ENCODE results near the gene LASP1NB.
"Not testable (repeated sequence)": the region's sequence is repeated elsewhere in the genome, so short reads cannot be mapped to it uniquely, and the experiment has no call there.

The LASP1NB gene

DNA sequence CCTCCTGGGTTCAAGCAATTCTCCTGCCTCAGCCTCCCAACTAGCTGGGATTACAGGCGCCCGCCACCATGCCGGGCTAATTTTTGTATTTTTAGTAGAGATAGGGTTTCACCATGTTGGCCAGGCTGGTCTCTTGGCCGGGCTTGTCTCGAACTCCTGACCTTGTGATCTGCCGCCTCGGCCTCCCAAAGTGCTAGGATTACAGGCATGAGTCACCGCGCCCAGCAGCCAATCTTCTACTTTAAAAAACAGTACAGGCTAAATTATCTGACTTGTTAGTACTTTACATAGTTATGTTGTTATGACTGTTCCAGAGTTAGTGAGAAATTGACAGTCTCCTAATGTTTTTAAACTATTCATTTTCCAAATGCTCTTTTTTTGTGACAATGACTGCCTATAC lies 8.5 kb downstream of the LASP1NB start:
- H4K20me1 ChIP-seq (ENCODE audit: insufficient read depth, low read length); H3K9ac ChIP-seq (ENCODE audit: insufficient read depth, low read depth, low read length); intact Hi-C loops (cut with micrococcal nuclease; ENCODE audit: unreplicated experiment); H3K79me2 ChIP-seq (ENCODE audit: insufficient read depth, low read length); H3K9me3 ChIP-seq (ENCODE audit: low read length); DNase-seq (ENCODE audit: low spot score); H3K4me3 ChIP-seq (replicated peaks in 1 of 3; ENCODE audit: insufficient read depth in 1 of 3, low read depth in 2 of 3, low read length in 3 of 3); H3K27me3 ChIP-seq (ENCODE audit: control insufficient read depth in 1 of 2, insufficient read depth in 2 of 2, low read length in 2 of 2); H3K27ac ChIP-seq (ENCODE audit: extremely low read length, insufficient read depth, low read length); H3K36me3 ChIP-seq (replicated peaks in 1 of 2; ENCODE audit: control insufficient read depth in 1 of 2, insufficient read depth in 2 of 2, low read length in 2 of 2); ATAC-seq; POLR2A ChIA-PET; in situ Hi-C loops (cut with HindIII; ENCODE audit: extremely low pct_ligation_motif_present, low pct_unique_long_range_greater_than_20kb); H2AFZ ChIP-seq (ENCODE audit: low read length); H3K4me2 ChIP-seq (ENCODE audit: low read depth, low read length); CTCF ChIA-PET (ENCODE audit: low intra/inter-chr PET ratio, low total read pairs); BruUV-seq (replicated peaks); FAIRE-seq: not testable (repeated sequence)
- 55% methylated on average over 9 of the region's 9 CpGs for WGBS (ENCODE audit: low lambda C conversion rate)
- peaks cover 11% of the 10 kb centered on the region for H3K4me1 ChIP-seq (ENCODE audit: insufficient read depth, low read length)

- no TSS peak for BruUV-seq (replicated peaks)
- in situ Hi-C loops (cut with HindIII; ENCODE audit: extremely low pct_ligation_motif_present, low pct_unique_long_range_greater_than_20kb): no loop called here
- H2AFZ ChIP-seq (ENCODE audit: low read length): no peak overlapping the region
- no peak for TF ChIP-seq MXI1 (IDR thresholded peaks at IDR 0.05; ENCODE audit: borderline replicate concordance, low read depth, low read length)
- TF ChIP-seq MYNN (CRISPR knock-in tag; IDR thresholded peaks at IDR 0.05; ENCODE audit: low read depth): no peak
- TF ChIP-seq TAF1 (CRISPR knock-in tag; IDR thresholded peaks at IDR 0.05): no peak
- no peak for TF ChIP-seq ZBTB14 (CRISPR knock-in tag; IDR thresholded peaks at IDR 0.05)
- TF ChIP-seq TCF12 (IDR thresholded peaks at IDR 0.05): no peak
- TF ChIP-seq TCF12 (CRISPR knock-in tag; IDR thresholded peaks at IDR 0.05): no peak
- TF ChIP-seq THAP11 (CRISPR knock-in tag; IDR thresholded peaks at IDR 0.05): no peak
- no peak for TF ChIP-seq ZNF446 (CRISPR knock-in tag; IDR thresholded peaks at IDR 0.05)
- TF ChIP-seq CREB1 (IDR thresholded peaks at IDR 0.05): no peak
- TF ChIP-seq CREB1 (CRISPR knock-in tag; IDR thresholded peaks at IDR 0.05): no peak
- no peak for TF ChIP-seq HNRNPK (IDR thresholded peaks at IDR 0.05; ENCODE audit: low read depth, low read length, poor library complexity, severe bottlenecking)
- no peak for TF ChIP-seq ZNF775 (CRISPR knock-in tag; IDR thresholded peaks at IDR 0.05; ENCODE audit: borderline replicate concordance)
- no peak for TF ChIP-seq E2F1 (CRISPR knock-in tag; IDR thresholded peaks at IDR 0.05)
- TF ChIP-seq SALL2 (CRISPR knock-in tag; IDR thresholded peaks at IDR 0.05): no peak
- TF ChIP-seq ZNF468 (CRISPR knock-in tag; IDR thresholded peaks at IDR 0.05): no peak
- TF ChIP-seq TFE3 (CRISPR knock-in tag; IDR thresholded peaks at IDR 0.05): no peak
- TF ChIP-seq KAT2B (IDR thresholded peaks at IDR 0.05; ENCODE audit: borderline replicate concordance, low read depth, low read length): no peak
- no peak for TF ChIP-seq ZNF589 (CRISPR knock-in tag; conservative IDR thresholded peaks at IDR 0.05)
- no peak for TF ChIP-seq CEBPG (CRISPR knock-in tag; IDR thresholded peaks at IDR 0.05)
These were observed 14.6 kb downstream of the LASP1NB start for GRCh38 chr17:38939987-38940386.

More at GRCh38 chr17:38939987-38940386, 14.6 kb downstream of the LASP1NB start:
- no peaks in the 10 kb centered on the region for H3K36me3 ChIP-seq (replicated peaks in 1 of 2; ENCODE audit: control insufficient read depth in 1 of 2, insufficient read depth in 2 of 2, low read length in 2 of 2)
- CTCF ChIA-PET (ENCODE audit: low intra/inter-chr PET ratio, low total read pairs): no interaction called here
- POLR2A ChIA-PET: interaction anchor here (0.6 kb wide), 2 partner anchors 23 to 112 kb away, joined by 3 read pairs; no protein-coding TSS in a partner anchor
- H3K4me1 ChIP-seq (ENCODE audit: insufficient read depth, low read length): 0 out of 2 replicates have a peak, but pooled peaks cover 4% of the 10 kb centered on the region
- FAIRE-seq: no peak
- intact Hi-C loops (cut with micrococcal nuclease; ENCODE audit: unreplicated experiment): no loop called here
- H3K9me3 ChIP-seq (ENCODE audit: low read length): no peaks in the 10 kb centered on the region
- no peak overlapping the region for H3K27ac ChIP-seq (ENCODE audit: extremely low read length, insufficient read depth, low read length)
- H3K9ac ChIP-seq (ENCODE audit: insufficient read depth, low read depth, low read length): no peak overlapping the region
- no peaks in the 10 kb centered on the region for H3K27me3 ChIP-seq (ENCODE audit: control insufficient read depth in 1 of 2, insufficient read depth in 2 of 2, low read length in 2 of 2)
- no peaks in the 10 kb centered on the region for H4K20me1 ChIP-seq (ENCODE audit: insufficient read depth, low read length)
- DNase-seq (ENCODE audit: low spot score): no peak
- ATAC-seq: no peak
- no peak overlapping the region for H3K4me3 ChIP-seq (replicated peaks in 1 of 3; ENCODE audit: insufficient read depth in 1 of 3, low read depth in 2 of 3, low read length in 3 of 3)
- no peak overlapping the region for H3K4me2 ChIP-seq (ENCODE audit: low read depth, low read length)
- H3K79me2 ChIP-seq (ENCODE audit: insufficient read depth, low read length): no peaks in the 10 kb centered on the region

Measured in HepG2 (cell line).